ENCODE data around the gene DLG2.
"Not testable (repeated sequence)": the region's sequence is repeated elsewhere in the genome, so short reads cannot be mapped to it uniquely, and the experiment has no call there.

DLG2 gene

DNA sequence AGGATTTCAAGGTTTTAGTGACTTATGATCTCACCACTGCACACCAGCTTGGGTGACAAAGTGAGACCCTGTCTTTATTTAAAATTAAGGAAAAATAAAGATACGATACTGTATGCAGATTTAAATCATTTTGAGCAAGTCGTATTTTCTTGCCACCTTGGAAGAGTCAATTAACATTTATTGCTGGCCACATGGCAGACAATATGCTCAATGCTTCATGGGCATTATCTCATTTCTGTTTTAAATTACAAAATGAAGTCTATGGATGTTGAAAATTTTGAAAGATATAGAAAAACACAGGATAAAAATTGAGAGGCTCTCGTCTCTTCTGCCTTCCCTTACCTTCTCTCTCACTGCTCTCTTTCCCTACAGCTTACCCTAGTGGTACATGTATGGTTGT is 1992.0 kb downstream of the DLG2 start:
- DNase-seq (ENCODE audit: low read depth), result no peak

DNA sequence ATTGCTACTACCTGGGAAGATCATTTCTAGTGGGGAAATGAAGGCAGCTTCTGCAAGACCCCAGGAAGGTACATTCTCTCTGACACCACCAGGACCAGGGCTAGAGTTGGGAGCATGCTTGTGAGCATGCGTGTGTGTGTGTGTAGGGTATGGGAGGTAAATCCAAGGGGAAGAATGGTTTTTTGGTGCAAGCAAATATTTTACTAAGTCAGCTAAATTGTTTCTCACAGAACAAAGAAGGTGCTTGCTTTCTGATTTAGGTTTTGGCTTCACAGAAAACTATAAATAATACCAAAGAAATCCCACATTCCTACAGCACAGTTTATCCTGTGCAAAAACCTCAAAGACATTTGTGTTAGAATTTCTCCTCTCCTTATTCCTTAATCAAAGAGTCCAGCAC is 1996.9 kb downstream of the DLG2 start:
- DNase-seq (ENCODE audit: low read depth), result no peak

DNA sequence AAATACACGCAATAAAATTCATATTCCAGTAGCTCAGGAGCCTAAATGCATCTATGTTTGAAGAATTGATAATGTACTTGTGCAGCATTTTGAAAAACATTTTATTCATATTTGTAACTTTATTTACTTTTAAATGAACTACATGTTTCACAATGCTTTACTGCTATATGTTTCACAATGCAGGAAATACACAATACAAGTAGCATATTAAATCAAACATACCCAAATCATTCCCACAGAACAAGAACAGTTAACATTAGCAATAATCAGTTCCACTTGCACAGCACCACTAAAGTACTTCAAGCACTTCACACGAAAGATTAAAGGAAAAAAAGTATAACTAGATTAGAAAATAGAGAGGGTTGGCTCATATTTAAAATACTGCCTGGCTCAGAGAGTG is 1997.4 kb downstream of the DLG2 start:
- DNase-seq (ENCODE audit: low read depth), result no peak

DNA sequence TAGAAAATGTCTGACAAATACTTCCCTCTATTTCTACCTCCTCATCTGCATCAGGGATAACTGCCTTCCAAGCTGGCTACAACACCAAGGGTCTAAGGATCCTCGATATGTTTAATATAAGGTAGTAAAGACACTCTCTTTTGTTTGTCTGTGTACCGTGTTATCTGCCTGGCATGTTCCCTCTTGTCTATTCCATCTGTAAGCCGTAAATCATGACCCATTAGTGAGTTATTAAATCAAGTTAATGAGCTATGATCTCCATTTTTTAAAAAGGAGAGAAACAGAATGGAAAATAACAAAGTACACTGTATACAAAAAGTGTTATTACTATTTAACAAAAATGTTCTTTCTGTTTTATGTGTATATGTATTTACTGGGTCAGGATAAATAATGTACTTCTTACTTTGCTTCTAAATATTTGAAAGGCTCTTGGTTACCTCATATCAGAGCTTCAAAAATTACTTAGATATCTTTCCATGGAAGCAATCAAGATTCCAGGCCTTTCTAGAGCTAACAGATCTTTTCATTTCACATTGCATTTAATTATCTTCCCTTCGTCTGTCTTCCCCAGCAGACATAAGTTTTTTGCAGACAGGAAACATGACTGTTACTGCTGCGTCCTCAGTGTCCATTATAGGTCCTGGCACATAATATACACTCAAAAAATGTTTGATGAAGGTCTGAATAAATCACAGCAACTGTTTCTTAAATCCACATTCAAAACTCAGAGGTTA is 1998.4 kb downstream of the DLG2 start:
- no peak for DNase-seq (ENCODE audit: low read depth)

DNA sequence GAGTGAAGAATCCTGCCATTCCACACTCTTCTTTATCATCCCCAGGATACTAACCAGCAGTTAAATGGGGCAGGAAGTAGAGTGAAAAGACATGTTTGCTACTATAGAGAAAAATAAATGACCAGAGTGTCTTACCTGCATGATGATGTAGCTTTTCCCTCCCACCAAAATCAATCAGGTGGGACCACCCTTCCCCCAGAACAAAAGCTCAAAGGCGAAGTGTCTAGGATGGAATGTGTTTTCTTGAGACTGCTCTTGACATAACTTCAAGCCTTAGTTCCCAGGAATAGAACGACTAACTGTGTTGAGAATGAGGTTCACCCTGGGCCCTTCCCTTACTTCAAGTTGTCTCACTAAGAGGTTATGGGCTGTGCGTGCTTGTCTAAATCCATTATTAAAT is 2001.8 kb downstream of the DLG2 start:
- DNase-seq (ENCODE audit: low read depth), result no peak

DNA sequence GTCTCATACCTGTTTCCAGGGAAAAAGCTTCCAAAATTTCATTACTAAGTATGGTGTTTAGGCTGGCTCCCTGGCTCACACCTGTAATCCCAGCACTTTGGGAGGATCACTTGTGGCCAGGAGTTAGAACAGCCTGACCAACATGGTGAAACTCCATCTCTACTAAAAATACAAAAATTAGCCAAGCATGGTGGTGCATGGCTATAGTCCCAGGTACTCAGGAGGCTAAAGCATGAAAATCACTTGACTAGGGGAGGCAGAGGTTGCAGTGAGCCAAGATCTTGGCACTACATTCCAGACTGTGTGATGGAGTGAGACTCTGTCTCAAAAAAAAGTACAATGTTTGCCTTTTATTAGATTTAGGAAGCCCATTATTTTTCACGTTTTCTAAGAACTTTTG is 2009.5 kb downstream of the DLG2 start:
- DNase-seq (ENCODE audit: low read depth), result no peak

DNA sequence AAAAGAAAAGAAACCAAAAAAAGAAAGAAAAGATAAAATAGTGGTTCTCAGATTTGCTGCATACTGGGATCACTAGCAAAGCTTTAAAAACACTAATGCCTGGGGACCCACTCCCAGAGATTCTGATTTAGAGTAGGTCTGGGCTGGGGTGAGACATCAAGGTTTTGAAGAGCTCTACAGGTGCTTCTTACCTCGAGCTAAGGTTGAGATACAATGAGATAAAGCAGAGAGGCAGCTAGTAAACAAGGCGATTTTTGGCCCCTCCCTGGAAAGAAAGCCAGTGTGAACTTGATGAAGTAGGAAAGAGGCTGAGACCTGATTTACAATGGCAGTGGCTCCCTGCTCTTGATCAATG is 2013.4 kb downstream of the DLG2 start:
- DNase-seq (ENCODE audit: low read depth), result no peak

DNA sequence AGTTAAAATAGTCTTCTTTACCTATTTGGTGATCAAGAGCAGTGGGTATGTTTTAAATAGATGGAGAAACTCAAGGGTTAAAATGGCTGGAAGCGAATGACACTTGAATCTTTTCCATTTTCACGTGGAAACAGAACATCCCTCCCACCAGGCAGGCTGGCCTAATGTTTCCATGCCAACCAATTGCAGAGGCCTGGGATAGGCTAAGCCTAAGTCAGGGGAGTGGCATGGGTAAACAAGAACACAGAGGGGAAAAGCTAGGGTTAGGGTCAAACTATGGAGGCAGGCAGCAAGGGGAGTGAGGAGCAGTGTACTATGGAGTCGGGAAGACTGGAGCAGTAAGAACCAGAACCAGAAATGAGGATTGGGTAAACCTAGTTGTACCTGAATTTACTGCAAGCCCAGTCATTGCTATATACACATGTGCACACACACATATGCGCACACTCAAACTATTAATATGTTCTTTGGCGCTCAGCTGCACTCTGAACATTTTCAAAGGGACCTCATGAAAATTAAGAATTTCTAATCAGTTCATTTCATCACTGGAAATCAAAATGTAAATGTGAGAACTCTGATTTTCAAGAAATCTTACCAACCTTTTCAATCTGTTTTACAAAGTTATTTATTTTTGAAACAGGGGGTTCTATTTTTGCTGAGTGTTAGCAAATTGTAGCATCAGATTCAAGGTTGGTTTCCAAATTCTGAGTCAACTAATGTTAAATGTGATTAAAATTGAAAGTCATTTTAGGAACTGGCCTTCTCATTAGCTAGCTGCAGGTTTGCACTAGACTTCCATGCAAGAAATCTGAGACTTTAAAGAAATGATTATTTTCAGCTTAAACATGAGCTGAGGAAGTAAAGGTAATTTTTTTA is 2014.0 kb downstream of the DLG2 start:
- DNase-seq (ENCODE audit: low read depth), result no peak

DNA sequence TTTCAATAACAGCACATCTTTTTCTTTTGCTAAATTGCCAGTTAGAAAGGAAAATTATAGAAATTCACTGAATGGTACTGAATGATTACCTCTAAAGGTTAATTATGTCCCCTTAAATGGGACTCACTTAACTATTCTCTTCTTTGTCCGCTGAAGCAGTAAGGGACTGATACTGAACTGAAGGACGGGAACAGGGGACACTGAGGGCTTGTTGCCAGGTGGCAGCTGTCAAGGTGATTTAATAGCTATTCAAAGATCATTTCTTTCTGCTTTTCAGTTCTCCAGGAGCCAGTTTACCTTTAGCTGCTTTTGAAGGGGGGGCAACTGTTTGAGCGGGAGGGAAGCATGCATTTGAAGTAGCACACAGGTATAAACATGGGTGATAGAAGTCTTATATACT is 2015.5 kb downstream of the DLG2 start:
- no peak for DNase-seq (ENCODE audit: low read depth)

DNA sequence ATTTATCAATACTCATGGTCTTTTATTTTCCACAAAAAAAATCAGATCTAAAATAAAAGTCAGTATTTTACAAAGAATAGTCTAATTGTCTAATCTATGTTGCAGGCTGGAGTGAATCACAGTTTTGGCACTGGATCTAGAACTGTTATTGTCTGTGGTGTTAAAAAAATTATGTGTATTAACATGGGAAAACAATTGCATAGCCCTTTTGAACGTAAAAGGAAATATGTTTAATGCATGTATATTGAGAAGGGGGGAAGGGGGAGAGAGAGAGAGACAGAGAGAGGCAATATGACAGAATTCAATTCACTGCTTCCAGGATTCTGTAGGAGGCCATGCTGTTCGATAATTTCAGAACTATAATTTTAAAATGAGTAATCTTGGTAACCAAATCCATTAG is 2016.1 kb downstream of the DLG2 start:
- DNase-seq (ENCODE audit: low read depth), result no peak

DNA sequence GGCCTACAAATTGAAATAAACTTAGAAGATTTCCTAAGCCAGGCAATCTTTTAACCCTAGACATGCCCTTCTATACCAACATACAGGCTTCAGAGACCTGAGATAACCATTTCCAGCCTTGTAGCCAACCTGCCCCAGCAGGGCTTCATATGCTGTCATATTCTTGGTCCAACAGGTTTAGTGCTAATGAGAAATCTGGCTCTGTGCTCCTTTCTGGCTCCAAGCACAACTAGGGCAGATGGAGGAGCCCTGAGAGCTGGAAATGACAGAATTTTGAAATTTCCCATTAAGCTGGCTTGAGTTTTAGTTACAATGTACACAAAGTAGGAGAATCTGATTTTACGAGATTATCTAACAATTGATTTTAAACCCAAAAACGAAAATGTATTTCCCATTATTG is 2018.0 kb downstream of the DLG2 start:
- DNase-seq (ENCODE audit: low read depth), result no peak

DNA sequence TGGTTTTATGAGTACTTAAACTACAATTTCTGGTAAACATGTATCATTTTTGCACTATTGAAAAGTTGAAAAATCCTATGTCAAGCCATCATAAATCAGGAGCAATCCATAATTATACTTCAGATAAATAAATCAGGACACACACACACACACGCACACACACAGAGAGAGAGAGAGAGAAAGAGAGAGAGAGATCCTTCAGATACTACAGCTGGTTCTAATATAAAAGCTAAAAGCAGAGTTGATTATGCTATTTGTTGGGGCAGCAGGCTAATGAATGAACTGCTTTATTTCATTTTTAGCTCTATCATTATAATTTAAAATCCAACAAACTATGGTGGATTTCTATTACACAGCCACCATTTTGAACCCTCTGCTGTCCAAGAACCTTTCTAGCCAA is 2018.6 kb downstream of the DLG2 start:
- no peak for DNase-seq (ENCODE audit: low read depth)

DNA sequence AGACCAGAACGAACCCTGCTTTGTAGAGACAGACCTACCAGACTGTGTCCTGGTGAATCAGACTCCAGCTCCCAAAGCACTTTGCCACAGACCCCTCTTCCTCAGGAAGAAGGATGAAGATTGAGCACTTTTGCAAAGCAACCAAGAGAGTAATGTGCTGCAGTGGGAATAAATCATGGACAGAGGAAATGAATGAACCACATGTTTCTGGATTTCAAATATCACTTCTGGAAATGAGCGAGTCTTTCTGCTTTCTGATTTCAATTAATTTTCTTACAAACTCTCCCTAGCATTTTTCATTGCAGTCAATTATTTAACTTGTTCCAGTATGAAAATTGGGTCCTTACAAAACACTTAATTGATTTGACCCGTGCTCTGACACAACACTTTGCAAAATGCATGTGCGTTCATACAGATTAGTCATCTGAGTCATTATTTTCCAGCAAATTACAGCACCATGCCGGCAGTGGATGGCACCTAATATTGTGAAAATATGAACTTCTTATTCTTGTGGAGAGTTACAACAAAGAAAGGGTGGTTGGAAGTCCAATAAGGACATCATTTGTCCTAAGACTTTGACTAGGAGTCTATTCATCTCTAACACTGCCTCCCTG is 2025.1 kb downstream of the DLG2 start:
- no peak for DNase-seq (ENCODE audit: low read depth)

DNA sequence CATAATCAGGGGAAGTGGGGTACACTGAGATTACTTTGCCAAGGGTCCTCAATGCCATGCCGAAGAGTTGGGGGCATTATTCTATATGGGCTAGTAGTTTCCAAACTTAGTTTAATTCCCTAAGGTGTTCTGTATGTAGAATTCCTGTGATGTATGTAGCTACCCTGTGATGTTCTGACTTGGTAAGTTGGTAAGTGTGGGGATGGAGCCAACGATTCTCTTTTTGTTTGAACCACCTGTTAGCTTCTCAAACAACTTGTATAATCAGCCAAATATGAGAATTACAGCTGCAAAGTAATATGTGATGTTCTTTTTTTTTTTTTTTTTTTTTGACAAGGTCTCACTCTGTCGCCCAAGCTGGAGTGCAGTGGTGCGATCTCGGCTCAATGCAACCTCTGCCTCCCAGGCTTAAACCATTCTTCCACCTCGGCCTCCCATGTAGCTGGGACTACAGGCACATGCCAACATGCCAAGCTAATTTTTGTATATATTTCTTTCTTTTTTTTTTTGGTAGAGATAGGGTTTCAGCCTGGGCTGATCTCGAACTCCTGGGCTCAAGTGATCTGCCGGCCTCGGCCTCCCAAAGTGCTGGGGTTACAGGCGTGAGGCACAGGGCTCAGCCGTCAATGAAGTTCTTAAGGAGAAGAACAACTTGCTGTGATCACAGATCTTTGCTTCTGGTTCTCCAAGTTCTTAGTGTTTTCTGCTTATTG is 2025.8 kb downstream of the DLG2 start:
- DNase-seq (ENCODE audit: low read depth), result no peak

DNA sequence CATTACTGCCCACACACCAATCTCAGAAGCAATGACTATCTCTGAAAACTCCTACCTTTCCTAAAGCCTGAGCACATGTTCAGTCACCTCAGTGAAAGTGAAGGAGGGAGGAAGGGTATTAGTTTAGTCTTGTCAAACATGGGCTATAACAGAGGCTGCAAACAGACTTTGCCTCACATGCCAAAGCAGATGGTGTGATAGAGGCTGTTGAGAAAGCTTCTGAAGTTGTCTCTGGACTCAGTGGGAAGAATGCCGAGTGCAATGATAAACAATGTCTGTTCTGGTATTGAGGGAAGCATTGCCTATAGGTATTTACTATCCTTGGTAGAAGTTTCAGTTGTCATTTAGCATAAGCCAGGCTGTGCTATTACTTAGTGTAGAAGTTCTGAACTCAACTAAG is 2026.5 kb downstream of the DLG2 start:
- DNase-seq (ENCODE audit: low read depth), result no peak

DNA sequence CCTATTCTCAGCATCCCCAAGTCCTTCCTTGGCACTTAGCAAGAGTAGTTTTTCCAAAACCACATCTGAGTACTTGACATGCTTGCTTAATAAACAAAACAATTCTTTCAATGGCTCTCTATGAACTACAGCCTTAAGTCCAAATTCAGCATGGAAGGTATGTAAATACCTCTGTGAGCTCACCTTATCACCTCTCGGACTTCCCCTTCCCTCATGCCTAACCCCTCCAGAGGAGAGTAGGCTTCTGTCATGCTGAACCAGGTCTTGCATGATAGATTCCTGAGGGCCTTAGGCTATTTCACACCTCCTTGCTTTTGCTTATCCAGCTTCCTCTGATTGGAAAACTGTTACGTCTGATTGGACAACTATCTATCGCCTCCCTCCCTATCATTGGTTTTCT is 2028.1 kb downstream of the DLG2 start:
- DNase-seq (ENCODE audit: low read depth), result no peak

DNA sequence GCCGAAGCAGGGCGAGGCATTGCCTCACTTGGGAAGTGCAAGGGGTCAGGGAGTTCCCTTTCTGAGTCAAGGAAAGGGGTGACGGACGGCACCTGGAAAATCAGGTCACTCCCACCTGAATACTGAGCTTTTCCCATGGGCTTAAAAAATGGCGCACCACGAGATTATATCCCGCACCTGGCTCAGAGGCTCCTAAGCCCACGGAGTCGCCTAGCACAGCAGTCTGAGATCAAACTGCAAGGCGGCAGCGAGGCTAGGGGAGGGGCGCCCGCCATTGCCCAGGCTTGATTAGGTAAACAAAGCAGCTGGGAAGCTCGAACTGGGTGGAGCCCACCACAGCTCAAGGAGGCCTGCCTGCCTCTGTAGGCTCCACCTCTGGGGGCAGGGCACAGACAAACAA is 2039.3 kb downstream of the DLG2 start:
- not testable (repeated sequence) for DNase-seq (ENCODE audit: low read depth)

DNA sequence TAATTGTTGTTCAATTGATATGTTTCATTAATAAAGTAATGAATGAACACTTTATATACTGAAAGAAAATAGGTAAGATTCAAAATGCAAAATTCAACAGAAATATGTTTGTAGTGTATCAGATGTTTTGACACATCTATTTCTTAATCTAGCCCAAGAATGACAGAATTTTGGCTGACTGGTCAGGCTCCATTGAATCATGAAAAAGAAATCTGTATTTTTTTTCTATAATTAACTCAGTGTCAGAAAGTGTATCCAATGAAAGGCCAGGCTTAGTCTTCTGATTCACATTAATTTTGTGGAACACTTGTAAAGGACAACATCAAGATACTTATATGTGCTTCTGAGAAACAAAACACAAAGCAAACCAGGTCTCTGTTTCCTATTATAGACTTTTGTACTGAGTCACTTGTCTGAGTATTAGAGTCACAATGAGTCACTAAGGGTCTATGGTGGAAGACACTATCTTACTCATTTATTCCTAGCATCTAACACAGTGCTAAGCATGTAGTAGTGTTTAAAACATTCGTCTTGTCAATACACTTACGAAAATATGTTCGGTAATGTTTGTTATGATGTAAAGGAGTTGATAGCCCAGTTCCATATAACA is 2043.3 kb downstream of the DLG2 start:
- no peak for DNase-seq (ENCODE audit: low read depth)

DNA sequence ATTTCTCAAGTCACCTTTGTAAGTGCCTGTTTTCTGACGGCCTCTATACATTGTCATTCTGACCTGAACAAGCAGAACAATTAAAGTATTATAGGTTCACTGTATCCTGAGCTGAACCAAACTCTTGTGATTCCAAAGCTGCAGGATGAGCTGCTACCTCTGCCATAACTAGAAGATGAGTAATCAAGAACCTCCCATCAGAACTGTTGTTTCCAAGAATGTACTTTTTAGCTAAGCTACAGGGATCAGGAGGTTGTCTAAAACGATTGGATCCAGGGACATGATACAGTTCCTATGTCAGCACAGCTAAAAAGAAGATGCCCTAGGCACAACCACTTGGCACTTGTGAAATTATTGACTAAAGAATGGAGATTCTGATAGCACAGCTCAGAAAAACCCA is 2052.6 kb downstream of the DLG2 start:
- no peak for DNase-seq (ENCODE audit: low read depth)

DNA sequence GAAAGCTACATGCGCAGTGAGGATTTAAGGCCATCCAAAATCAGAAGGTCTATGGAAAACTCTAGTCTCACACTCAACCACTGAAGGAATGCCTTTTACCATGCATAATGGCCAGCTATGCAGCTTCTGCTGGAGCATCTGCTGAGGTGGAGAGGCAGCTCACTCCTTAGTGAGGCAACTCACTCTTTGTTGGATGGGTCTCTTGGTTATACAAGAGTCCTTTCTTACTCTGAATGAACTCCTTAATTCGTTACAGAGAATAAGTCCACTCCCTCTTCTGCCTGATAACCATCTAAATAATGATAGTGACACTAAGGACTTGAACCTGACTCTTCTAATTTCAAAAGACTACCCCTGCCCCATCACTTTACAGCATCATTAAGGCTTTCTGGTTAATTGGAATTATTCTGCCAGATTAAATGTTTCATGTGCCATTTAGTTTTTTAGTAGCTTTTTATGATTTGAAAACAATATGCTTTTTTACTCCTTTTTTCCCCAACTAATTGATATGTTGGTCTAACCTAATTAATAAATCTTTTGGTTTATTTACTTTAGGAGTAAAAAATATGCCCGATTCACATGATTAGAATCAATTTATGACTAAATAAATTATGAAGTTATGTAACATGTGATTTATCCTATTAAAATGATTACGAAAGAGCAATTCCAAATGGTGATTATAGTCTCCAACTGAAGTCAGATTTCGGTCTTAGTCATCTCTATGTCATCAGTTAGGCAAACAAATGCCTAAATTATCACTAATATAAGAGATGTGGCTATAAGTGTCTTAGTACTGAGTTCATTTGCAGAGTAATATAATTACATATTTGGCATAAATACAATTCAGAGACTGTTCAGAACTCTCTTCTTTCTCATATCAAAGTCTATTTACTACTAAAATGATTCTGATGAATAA is 2054.3 kb downstream of the DLG2 start:
- DNase-seq (ENCODE audit: low read depth), result no peak

DNA sequence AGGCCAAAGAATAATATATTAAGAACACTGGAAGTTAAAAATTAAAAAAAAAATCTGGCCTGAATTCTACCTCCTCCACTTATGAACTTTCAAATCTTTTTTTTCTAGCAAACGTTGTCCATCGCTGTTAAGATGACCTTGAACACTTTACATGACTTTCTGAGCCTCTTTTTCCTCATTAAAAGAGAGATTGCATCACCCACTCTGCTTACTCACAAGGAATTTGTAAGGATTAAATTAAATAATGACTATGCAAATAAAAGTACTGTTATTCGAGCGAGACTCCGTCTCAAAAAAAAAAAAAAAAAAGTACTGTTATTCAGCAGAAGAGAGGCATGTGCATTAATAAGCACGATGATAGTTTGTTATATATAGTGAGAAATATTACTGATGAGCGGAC is 2055.8 kb downstream of the DLG2 start:
- no peak for DNase-seq (ENCODE audit: low read depth)
